NB4 (cell line): ENCODE measurements around the gene GOSR2.

Experiments used
- DNase-seq: peaks from one replicate; pipeline ENCODE4 v3.0.0; 2010; ENCODE audit warnings: low read depth
- H3K4me3 ChIP-seq: one replicate; pipeline ENCODE4 v1.5.1; 2011; ENCODE audit warnings: mild to moderate bottlenecking, low read depth, low read length, moderate library complexity
- MYC ChIP-seq: IDR thresholded peaks from 2 replicates; pipeline ENCODE4 v1.6.1; 2011; ENCODE audit warnings: low read depth, low read length
- POLR2A ChIP-seq: IDR thresholded peaks from 2 replicates; pipeline ENCODE4 v1.6.1; 2011; ENCODE audit warnings: mild to moderate bottlenecking; ENCODE audit not compliant: insufficient read length; ENCODE audit errors: extremely low read depth
- TF ChIP-seq, protein P1 (sequence below): IDR thresholded peaks from one replicate; pipeline ENCODE4 v1.5.1; 2012; ENCODE audit warnings: low read depth, low read length
- TF ChIP-seq, protein P2 (sequence below): IDR thresholded peaks from 2 replicates; pipeline ENCODE4 v1.6.1; 2011; ENCODE audit warnings: low read depth, low read length

Gene GOSR2

DNA sequence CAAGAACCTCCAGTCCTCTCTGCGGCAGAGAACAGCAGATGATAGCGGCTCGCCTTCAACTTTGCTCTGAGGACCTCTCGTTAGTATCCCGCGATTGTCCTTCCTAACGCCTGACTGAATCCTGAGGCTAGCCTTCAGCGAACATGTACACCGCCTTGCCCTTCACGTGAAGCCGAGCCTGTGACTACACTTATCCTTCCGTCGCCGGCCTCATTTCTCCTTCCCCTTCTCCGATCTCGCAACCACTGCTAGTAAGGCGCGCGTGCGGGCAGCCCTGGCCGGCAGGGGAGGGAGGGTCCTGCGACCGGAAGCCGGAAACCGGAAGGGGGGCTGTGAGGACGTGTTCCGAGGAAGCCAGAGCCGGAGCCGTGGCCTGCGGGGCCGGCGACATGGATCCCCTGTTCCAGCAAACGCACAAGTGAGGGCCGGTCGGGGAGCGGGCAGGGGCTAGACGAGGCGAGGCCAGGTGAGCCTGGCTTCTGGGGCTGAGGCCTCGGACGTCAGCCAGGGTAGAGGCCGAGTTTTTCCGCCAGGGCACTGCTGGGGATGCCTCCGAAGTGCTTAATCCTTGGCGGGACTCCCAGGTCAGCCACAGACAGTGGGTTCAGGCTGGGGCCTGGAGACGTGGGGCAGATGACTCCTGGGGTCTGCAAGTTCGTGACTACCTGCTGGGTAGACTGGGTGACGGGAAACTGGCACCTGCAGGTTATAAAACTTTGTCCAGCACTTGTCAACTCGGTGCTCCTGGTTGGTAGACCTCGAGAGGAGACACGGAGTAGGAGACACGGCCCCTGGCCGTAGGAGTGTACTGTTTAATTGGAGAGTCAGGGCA, at the start of gene GOSR2:
TSS of gene GOSR2 (plus strand) at position 357 of the 832 bp plus-strand sequence. CDS start at position 390, 33 bp downstream.
- TF ChIP-seq, protein P1, sequence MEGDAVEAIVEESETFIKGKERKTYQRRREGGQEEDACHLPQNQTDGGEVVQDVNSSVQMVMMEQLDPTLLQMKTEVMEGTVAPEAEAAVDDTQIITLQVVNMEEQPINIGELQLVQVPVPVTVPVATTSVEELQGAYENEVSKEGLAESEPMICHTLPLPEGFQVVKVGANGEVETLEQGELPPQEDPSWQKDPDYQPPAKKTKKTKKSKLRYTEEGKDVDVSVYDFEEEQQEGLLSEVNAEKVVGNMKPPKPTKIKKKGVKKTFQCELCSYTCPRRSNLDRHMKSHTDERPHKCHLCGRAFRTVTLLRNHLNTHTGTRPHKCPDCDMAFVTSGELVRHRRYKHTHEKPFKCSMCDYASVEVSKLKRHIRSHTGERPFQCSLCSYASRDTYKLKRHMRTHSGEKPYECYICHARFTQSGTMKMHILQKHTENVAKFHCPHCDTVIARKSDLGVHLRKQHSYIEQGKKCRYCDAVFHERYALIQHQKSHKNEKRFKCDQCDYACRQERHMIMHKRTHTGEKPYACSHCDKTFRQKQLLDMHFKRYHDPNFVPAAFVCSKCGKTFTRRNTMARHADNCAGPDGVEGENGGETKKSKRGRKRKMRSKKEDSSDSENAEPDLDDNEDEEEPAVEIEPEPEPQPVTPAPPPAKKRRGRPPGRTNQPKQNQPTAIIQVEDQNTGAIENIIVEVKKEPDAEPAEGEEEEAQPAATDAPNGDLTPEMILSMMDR, result no peak
- TF ChIP-seq POLR2A (peak; percentile 82), MYC (peak; percentile 55; the same call in 1 of the 2 replicates)
- TF ChIP-seq, protein P2, sequence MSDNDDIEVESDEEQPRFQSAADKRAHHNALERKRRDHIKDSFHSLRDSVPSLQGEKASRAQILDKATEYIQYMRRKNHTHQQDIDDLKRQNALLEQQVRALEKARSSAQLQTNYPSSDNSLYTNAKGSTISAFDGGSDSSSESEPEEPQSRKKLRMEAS, result peak; percentile 74; the same call in 1 of the 2 replicates
- peak; percentile 95 for DNase-seq
- peak within 1 kb of the TSS; percentile 85 for H3K4me3 ChIP-seq

DNA sequence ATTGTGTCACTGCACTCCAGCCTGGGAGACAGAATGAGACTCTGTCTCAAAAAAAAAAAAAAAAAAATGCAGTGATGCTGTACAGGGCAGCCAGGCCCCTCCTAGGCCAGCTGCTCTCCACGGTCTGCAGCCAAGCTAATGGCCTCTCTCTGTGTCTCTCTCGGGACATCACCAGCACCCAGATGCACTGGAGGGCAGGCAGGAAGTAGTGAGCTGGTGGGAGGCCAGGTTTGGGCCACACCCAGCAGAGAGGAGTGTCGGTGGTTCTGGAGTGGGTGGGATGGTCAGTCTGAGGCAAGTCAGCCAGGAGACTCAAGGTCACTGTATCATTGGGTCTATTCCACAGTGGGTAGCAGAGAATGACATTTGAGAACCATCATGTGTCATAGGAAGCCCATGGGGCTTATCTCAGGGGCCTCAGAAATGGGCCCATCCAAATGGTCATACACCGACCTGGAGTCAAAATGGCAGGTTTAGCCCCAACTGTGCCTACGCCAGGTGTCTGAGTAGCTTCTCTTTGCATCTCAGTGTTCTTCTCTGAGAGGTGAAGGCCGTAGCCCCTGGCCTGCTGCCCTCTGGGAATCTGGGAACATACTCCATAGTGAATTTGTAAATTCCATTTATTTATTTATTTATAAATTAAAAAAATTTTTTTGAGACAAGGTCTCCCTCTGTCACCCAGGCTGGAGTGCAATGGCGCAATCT, 48.9 kb upstream of the GOSR2 start:
- TF ChIP-seq, protein P1, result no peak
- TF ChIP-seq, protein P2, result no peak
- TF ChIP-seq MYC, result no peak
- TF ChIP-seq POLR2A, result no peak
- no peak for DNase-seq
- H3K4me3 ChIP-seq, result no peak overlapping the region

DNA sequence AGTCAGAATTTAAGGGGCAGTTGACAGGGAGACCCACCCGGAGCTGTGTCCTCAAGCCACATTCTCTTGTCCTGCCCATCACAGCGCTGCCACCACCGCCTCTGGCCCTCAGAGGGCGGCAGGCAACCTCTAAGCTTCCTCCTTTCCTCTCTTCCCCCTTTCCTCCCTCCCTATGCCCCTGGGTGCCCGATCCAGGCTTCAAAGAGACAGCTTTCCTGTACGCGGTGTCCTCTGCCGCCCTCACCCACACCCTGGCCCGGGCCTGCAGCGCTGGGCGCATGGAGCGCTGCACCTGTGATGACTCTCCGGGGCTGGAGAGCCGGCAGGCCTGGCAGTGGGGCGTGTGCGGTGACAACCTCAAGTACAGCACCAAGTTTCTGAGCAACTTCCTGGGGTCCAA, 48.1 kb upstream of the GOSR2 start:
- H3K4me3 ChIP-seq, result no peak overlapping the region
- TF ChIP-seq, protein P1, result no peak
- TF ChIP-seq MYC, result no peak
- TF ChIP-seq, protein P2, result no peak
- TF ChIP-seq POLR2A, result no peak
- DNase-seq, result no peak

DNA sequence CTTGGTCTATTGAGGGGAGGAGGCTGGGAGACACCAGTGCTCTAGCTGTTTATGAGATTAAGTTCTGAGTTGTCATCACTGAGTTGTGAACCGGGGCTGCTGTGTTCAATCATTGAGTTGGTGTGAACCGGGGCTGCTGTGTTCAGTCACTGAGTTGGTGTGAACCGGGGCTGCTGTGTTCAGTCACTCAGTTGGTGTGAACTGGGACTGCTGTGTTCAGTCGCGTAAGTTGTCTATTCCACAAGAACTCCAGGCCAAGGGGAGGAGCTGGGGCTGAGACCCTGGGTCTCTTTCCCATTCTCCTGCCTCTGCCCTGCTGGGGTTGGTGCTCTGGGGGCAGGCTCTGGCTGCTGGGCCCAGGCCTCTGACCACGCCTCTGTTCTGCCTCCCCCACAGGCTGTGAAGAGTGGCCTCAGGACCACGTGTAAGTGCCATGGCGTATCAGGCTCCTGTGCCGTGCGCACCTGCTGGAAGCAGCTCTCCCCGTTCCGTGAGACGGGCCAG, 47.1 kb upstream of the GOSR2 start:
- no peak for DNase-seq
- H3K4me3 ChIP-seq, result no peak overlapping the region
- TF ChIP-seq, protein P1, result no peak
- no peak for TF ChIP-seq POLR2A
- TF ChIP-seq, protein P2, result no peak
- TF ChIP-seq MYC, result no peak

DNA sequence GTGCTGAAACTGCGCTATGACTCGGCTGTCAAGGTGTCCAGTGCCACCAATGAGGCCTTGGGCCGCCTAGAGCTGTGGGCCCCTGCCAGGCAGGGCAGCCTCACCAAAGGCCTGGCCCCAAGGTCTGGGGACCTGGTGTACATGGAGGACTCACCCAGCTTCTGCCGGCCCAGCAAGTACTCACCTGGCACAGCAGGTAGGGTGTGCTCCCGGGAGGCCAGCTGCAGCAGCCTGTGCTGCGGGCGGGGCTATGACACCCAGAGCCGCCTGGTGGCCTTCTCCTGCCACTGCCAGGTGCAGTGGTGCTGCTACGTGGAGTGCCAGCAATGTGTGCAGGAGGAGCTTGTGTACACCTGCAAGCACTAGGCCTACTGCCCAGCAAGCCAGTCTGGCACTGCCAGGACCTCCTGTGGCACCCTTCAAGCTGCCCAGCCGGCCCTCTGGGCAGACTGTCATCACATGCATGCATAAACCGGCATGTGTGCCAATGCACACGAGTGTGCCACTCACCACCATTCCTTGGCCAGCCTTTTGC, 46.5 kb upstream of the GOSR2 start:
- no peak overlapping the region for H3K4me3 ChIP-seq
- TF ChIP-seq, protein P2, result no peak
- TF ChIP-seq MYC (no peak), POLR2A (no peak)
- TF ChIP-seq, protein P1, result no peak
- DNase-seq, result no peak
